Common myeloid progenitor, CD34-positive (primary cell): ENCODE results near the gene KCTD3.

Experiments
- CTCF ChIA-PET: fragments of 350-600 bp; sonication (Branson Sonifier 250); formaldehyde crosslinking; loops from one replicate; lab custom pipeline; 2021; ENCODE audit warnings: antibody characterized with exemption; lab: Charles Lee
- POLR2A ChIA-PET: fragments of 350-600 bp; sonication (Branson Sonifier 250); formaldehyde crosslinking; loops from one replicate; lab custom pipeline; 2021; ENCODE audit warnings: antibody characterized with exemption; lab: Charles Lee
- DNase-seq, 3 donors: peaks; one replicate each; pipeline versions ENCODE4 v3.0.0 to v3.0.0-alpha.2; 2013
- H3K27ac ChIP-seq, 2 experiments: 1 replicate in 1 of 2; 2 replicates in 1 of 2; pipeline ENCODE4 v1.7.0; 2013; ENCODE audit warnings: inconsistent platforms in 2 of 2, low read length in 2 of 2, mild to moderate bottlenecking in 2 of 2, low read depth in 1 of 2, moderate library complexity in 1 of 2; ENCODE audit not compliant: severe bottlenecking in 2 of 2, insufficient read depth in 1 of 2, poor library complexity in 1 of 2
- H3K27me3 ChIP-seq, 5 experiments: replicated peaks in 2 of 5; 1 replicate in 3 of 5; 2 replicates in 2 of 5; pipeline versions ENCODE4 v1.6.1 to v1.7.0; 2013; ENCODE audit warnings: low read length in 4 of 5, mild to moderate bottlenecking in 2 of 5, moderate library complexity in 2 of 5, inconsistent platforms in 1 of 5; ENCODE audit not compliant: insufficient read depth in 5 of 5, control insufficient read depth in 4 of 5
- H3K36me3 ChIP-seq, 4 experiments: 1 replicate in 2 of 4; 2 replicates in 2 of 4; pipeline versions ENCODE4 v1.6.1 to v1.7.0; 2013; ENCODE audit warnings: low read length in 3 of 4, control low read depth in 1 of 4, mild to moderate bottlenecking in 1 of 4; ENCODE audit not compliant: control insufficient read depth in 4 of 4, insufficient read depth in 4 of 4
- H3K4me1 ChIP-seq, 4 experiments: 1 replicate in 3 of 4; 2 replicates in 1 of 4; pipeline versions ENCODE4 v1.6.1 to v1.7.1; 2013; ENCODE audit warnings: low read length in 3 of 4, mild to moderate bottlenecking in 3 of 4, control low read depth in 1 of 4, inconsistent platforms in 1 of 4, moderate library complexity in 1 of 4; ENCODE audit not compliant: control insufficient read depth in 4 of 4, insufficient read depth in 4 of 4; ENCODE audit errors: control extremely low read depth in 1 of 4
- H3K4me3 ChIP-seq, 7 experiments: 1 replicate in 4 of 7; 2 replicates in 3 of 7; pipeline versions ENCODE4 v1.5.1 to v1.7.0; 2013; ENCODE audit warnings: mild to moderate bottlenecking in 7 of 7, low read length in 6 of 7, moderate library complexity in 6 of 7, inconsistent platforms in 2 of 7, low read depth in 2 of 7, control low read depth in 1 of 7; ENCODE audit not compliant: insufficient read depth in 4 of 7, control insufficient read depth in 1 of 7; ENCODE audit errors: extremely low read depth in 1 of 7
- H3K9me3 ChIP-seq, 5 experiments: 1 replicate in 4 of 5; 2 replicates in 1 of 5; pipeline versions ENCODE4 v1.6.1 to v1.7.1; 2013; ENCODE audit warnings: low read length in 4 of 5, mild to moderate bottlenecking in 2 of 5, inconsistent platforms in 1 of 5, low read depth in 1 of 5, moderate library complexity in 1 of 5; ENCODE audit not compliant: control insufficient read depth in 4 of 5, insufficient read depth in 2 of 5; ENCODE audit errors: control extremely low read depth in 1 of 5
- WGBS: methylation state at CpG from one replicate; pipeline ENCODE4 v1.1.5; 2013; ENCODE audit not compliant: insufficient coverage; 5-methylcytosine and 5-hydroxymethylcytosine counted together

KCTD3 gene

DNA sequence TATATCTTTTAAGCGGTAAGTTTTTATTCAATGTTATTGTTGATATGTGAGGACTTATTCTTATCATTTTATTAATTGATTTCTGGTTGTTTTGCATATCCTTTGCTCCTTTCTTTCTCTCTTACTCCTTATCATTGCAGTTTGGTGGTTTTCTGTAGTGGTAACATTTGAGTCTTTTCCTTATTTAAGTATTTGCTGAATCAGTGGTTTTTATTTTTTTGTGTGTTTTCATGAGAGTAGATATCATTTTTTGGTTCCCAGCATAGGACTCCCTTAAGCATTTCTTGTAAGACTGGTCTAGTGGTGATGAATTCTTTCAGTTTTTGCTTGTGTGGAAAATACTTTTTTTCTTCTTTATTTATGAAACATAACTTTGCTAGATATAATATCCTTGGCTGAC, 12.2 kb upstream of the KCTD3 start:
- H3K27me3 ChIP-seq = no peaks in the 10 kb centered on the region
- ChIA-PET CTCF (no interaction called here), POLR2A (no interaction called here)
- no peaks in the 10 kb centered on the region for H3K36me3 ChIP-seq
- no peak overlapping the region for H3K4me3 ChIP-seq
- no peak overlapping the region for H3K27ac ChIP-seq
- H3K4me1 ChIP-seq = no peaks in the 10 kb centered on the region
- DNase-seq = no peak
- WGBS = no CpG with 5 or more reads among the region's 1 CpG
- peaks cover 0 to 4% (median 0%) of the 10 kb centered on the region in 5 experiments for H3K9me3 ChIP-seq

DNA sequence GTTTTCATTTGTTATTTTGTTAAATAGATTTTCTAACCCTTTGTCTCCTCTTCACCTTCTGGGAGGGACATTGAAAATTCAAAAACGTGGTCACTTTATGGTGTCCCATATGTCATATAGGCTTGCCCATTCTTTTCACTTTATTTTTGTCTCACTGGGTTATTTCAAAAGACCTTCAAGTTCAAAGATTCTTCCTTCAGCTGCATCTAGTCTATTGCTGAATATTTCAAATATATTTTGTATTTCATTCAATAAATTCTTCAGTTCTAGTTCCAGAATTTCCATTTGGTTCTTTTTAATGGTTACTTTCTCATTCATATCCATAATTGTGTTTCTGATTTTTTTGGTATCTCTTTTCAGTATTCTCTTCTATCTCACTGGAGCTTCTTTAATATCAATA, 11.6 kb upstream of the KCTD3 start:
- Histone ChIP-seq H3K4me1 (no peaks in the 10 kb centered on the region), H3K27me3 (no peaks in the 10 kb centered on the region), H3K9me3 (peaks cover 0 to 4% (median 0%) of the 10 kb centered on the region in 5 experiments), H3K36me3 (no peaks in the 10 kb centered on the region), H3K4me3 (no peak overlapping the region), H3K27ac (no peak overlapping the region)
- ChIA-PET POLR2A (no interaction called here), CTCF (no interaction called here)
- WGBS = no CpG with 5 or more reads among the region's 1 CpG
- DNase-seq = no peak

DNA sequence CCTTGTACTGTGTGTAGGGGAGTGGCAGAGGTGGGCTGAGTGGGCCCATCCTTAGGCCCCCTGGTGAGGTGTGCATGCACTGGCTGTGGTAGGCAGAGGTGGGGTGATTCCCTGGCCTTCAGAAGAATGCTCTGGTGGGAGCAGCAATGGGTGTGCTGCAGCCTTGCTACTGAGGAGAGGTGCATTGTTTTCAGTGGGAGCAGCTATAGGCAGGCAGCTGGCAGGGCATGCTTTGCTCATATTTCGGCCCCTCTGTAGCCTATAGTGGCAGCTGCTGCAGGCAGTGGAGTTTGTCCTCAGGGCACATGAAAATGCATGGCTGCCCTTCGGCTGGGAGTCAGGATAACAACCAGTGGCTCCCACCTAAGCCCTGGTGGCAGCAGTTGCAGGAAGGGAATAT, 10.1 kb upstream of the KCTD3 start:
- POLR2A ChIA-PET = no interaction called here
- no peaks in the 10 kb centered on the region for H3K27me3 ChIP-seq
- no peaks in the 10 kb centered on the region for H3K4me1 ChIP-seq
- H3K27ac ChIP-seq = no peak overlapping the region
- H3K9me3 ChIP-seq = peaks cover 0 to 5% (median 0%) of the 10 kb centered on the region in 5 experiments
- DNase-seq = no peak
- no peak overlapping the region for H3K4me3 ChIP-seq
- H3K36me3 ChIP-seq = no peaks in the 10 kb centered on the region
- CTCF ChIA-PET = no interaction called here
- WGBS = 100% methylated on average over 2 of the region's 2 CpGs

DNA sequence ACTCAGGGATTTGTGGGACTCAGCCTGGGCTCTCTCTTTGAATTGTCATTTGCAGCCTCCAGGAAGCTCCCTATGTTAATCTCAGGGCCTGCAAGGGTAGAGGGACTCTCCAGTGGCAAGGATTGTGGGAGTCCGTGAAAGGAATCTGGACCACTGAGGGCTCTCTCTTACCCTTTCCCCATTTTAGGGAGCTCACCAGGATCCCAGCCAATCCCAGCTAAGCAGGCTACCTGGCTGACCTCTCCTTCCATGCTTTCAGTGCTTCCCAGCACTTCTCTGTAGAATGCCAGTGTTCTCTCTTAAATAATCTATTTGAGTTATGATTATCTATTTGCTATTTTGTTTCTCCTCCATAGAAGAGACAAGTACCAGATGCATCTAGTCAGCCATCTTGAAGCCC, 9.6 kb upstream of the KCTD3 start:
- no peak for DNase-seq
- ChIA-PET CTCF (no interaction called here), POLR2A (no interaction called here)
- Histone ChIP-seq H3K4me1 (no peaks in the 10 kb centered on the region), H3K27me3 (no peaks in the 10 kb centered on the region), H3K27ac (no peak overlapping the region), H3K9me3 (peaks cover 0 to 5% (median 0%) of the 10 kb centered on the region in 5 experiments), H3K4me3 (no peak overlapping the region), H3K36me3 (no peaks in the 10 kb centered on the region)
- WGBS = 100% methylated on average over 1 of the region's 1 CpG

DNA sequence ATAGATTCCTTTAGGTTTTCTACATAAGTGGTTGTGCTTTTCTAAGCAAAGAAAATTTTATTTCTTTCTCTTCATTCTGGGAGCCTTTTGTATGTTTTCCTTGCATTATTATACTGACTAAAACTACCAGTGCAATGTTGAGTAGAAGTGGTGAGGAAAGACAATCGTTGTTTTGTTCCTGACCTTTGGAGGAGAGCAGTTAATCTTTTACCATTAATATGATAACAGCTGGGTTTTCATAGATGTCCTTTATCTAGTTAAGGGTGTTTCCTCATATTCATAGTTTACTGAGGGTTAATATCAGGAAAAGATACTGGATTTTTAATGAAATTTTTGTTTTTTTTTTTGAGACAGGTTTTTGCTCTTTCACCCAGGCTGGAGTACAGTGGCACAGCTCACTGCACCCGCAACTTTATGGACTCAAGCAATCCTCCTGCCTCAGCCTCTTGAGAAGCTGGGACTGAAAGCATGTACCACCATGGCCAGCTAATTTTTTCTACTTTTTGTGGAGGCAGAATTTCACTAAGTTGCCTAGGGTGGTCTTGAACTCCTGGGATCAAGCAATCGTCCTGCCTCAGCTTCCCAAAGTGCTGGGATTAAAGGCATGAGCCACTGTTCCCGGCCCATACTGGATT, 9.0 kb upstream of the KCTD3 start:
- WGBS = no CpG with 5 or more reads among the region's 4 CpGs
- H3K27me3 ChIP-seq = no peaks in the 10 kb centered on the region
- H3K36me3 ChIP-seq = no peaks in the 10 kb centered on the region
- no peak for DNase-seq
- ChIA-PET CTCF (no interaction called here), POLR2A (no interaction called here)
- peaks cover 0 to 5% (median 0%) of the 10 kb centered on the region in 5 experiments for H3K9me3 ChIP-seq
- no peaks in the 10 kb centered on the region for H3K4me1 ChIP-seq
- H3K27ac ChIP-seq = no peak overlapping the region
- H3K4me3 ChIP-seq = no peak overlapping the region

DNA sequence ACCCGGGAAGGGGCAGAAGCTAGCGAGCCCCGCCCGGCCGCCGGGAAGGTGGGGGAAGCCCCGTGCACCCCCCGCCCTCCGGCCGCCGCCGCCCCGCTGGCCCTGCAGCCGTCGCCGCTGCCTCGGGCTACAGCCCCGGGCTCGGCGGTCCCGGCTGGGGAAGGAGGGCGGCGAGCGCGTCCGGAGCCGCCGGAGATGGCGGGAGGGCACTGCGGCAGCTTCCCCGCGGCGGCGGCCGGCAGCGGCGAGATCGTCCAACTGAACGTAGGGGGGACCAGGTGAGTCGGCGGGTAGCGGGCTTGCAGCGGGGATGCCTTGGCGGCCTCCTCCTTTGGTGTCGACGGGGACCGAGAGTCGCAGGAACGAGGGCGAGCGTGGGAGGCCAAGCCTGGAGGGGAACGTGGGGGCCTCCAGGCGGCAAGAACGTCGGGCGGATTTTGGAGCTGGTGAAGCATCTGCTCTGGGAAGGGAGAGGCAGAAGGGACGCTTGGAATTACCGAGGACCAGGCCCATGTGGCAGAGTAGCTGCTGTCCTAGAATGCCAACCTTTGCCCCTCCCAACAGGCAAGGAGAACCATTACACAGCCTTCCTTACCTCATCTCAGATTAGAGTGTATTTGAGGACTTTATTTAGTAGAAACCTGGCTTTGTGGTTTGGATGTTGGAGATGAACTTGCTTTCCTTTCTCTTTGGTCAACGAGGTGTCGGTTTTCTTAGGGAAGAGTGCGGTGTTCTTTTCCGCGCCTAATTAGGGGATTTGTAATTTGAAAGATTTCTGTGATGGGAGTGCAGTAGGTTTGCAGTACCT, 591 bp downstream of the KCTD3 start:
- ChIA-PET CTCF (no interaction called here), POLR2A (no interaction called here)
- DNase-seq = peak; percentile 42 to 72 (median 58)
- Histone ChIP-seq H3K9me3 (no peaks in the 10 kb centered on the region), H3K4me1 (peaks cover 9 to 23% (median 14%) of the 10 kb centered on the region in 4 experiments), H3K27me3 (no peaks in the 10 kb centered on the region), H3K36me3 (no peaks in the 10 kb centered on the region), H3K27ac (peak overlapping the region; percentile 61 to 88), H3K4me3 (peak overlapping the region; percentile 84 to 98 (median 92))
- WGBS = 0% methylated on average over 48 of the region's 63 CpGs

DNA sequence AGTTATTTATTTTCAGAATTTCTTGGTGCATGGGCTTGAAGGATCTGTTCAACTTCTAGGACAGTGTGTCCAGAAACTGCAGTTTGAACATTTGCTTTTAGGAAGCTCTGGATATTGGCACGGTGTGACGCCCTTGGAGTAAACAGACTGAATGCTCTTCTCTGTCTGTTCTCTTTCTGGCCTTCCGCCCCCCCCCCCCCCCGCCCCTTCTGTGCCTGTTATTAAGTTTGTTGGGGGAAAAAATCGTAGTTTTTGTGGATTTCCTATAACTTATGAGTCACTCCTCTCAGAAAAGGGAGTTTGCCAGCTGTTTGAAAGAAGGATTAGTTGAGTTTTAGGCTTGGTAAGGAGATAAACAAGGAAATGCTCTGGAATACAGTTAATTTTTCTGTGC, 1.2 kb downstream of the KCTD3 start:
- peaks cover 9 to 23% (median 14%) of the 10 kb centered on the region in 4 experiments for H3K4me1 ChIP-seq
- WGBS = no CpG with 5 or more reads among the region's 5 CpGs
- no peaks in the 10 kb centered on the region for H3K9me3 ChIP-seq
- no peaks in the 10 kb centered on the region for H3K36me3 ChIP-seq
- peak overlapping the region in 6 of 7 experiments; percentile 84 to 98 (median 93) for H3K4me3 ChIP-seq
- H3K27ac ChIP-seq = peak overlapping the region; percentile 61 to 88
- ChIA-PET CTCF (no interaction called here), POLR2A (no interaction called here)
- peak; percentile 12 to 44 (median 30) for DNase-seq
- H3K27me3 ChIP-seq = no peaks in the 10 kb centered on the region
